NB4 (cell line): ENCODE measurements around the gene MAPK13.
"Not testable (repeated sequence)": the region's sequence is repeated elsewhere in the genome, so short reads cannot be mapped to it uniquely, and the experiment has no call there.

Source experiments
- DNase-seq: peaks from one replicate; pipeline ENCODE4 v3.0.0; 2010; ENCODE audit warnings: low read depth
- H3K4me3 ChIP-seq: one replicate; pipeline ENCODE4 v1.5.1; 2011; ENCODE audit warnings: mild to moderate bottlenecking, low read depth, low read length, moderate library complexity
- MYC ChIP-seq: IDR thresholded peaks from 2 replicates; pipeline ENCODE4 v1.6.1; 2011; ENCODE audit warnings: low read depth, low read length
- POLR2A ChIP-seq: IDR thresholded peaks from 2 replicates; pipeline ENCODE4 v1.6.1; 2011; ENCODE audit warnings: mild to moderate bottlenecking; ENCODE audit not compliant: insufficient read length; ENCODE audit errors: extremely low read depth
- TF ChIP-seq, protein P1 (sequence below): IDR thresholded peaks from one replicate; pipeline ENCODE4 v1.5.1; 2012; ENCODE audit warnings: low read depth, low read length
- TF ChIP-seq, protein P2 (sequence below): IDR thresholded peaks from 2 replicates; pipeline ENCODE4 v1.6.1; 2011; ENCODE audit warnings: low read depth, low read length

The MAPK13 gene

GRCh38 chr6:36129941-36130666 lies at the start of gene MAPK13:
Gene MAPK13, plus strand, starts transcription at chr6:36130513. Its CDS starts 70 bp downstream, at chr6:36130583.
- H3K4me3 ChIP-seq, result no peak within 1 kb of the TSS
- TF ChIP-seq, protein P1, sequence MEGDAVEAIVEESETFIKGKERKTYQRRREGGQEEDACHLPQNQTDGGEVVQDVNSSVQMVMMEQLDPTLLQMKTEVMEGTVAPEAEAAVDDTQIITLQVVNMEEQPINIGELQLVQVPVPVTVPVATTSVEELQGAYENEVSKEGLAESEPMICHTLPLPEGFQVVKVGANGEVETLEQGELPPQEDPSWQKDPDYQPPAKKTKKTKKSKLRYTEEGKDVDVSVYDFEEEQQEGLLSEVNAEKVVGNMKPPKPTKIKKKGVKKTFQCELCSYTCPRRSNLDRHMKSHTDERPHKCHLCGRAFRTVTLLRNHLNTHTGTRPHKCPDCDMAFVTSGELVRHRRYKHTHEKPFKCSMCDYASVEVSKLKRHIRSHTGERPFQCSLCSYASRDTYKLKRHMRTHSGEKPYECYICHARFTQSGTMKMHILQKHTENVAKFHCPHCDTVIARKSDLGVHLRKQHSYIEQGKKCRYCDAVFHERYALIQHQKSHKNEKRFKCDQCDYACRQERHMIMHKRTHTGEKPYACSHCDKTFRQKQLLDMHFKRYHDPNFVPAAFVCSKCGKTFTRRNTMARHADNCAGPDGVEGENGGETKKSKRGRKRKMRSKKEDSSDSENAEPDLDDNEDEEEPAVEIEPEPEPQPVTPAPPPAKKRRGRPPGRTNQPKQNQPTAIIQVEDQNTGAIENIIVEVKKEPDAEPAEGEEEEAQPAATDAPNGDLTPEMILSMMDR, result no peak
- TF ChIP-seq, protein P2, sequence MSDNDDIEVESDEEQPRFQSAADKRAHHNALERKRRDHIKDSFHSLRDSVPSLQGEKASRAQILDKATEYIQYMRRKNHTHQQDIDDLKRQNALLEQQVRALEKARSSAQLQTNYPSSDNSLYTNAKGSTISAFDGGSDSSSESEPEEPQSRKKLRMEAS, result no peak
- TF ChIP-seq POLR2A (no peak), MYC (no peak)
- no peak for DNase-seq

DNA sequence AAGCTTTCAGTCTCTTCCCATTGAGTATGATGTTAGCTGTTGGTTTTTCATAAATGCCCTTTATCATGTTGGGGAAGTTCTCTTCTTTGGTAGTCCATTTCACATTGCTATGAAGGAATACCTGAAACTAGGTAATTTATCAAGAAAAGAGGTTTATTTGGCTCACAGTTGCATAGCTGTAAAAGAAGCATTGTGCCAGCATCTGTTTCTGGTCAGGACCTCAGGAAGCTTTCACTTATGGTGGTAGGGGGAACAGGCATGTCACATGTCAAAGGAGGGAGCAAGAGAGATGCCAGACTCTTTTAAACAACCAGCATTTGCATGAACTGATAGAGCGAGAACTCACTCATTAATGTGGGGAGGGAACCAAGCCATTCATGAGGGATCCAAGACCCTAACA lies 48.0 kb upstream of the MAPK13 start:
- no peak overlapping the region for H3K4me3 ChIP-seq
- TF ChIP-seq, protein P2, result no peak
- TF ChIP-seq, protein P1, result no peak
- no peak for DNase-seq

GRCh38 chr6:36083446-36083845 lies 46.9 kb upstream of the MAPK13 start:
- DNase-seq, result no peak
- TF ChIP-seq, protein P2, result no peak
- no peak for TF ChIP-seq MYC
- TF ChIP-seq, protein P1, result no peak
- TF ChIP-seq POLR2A, result no peak
- H3K4me3 ChIP-seq, result no peak overlapping the region

- not testable (repeated sequence) for DNase-seq, H3K4me3 ChIP-seq
Observed at GRCh38 chr6:36088204-36088603, 42.1 kb upstream of the MAPK13 start.

- TF ChIP-seq, protein P2, result no peak
- TF ChIP-seq MYC (no peak), POLR2A (no peak)
- TF ChIP-seq, protein P1, result no peak
- no peak overlapping the region for H3K4me3 ChIP-seq
- DNase-seq, result no peak
Observed at GRCh38 chr6:36089048-36089447, 41.3 kb upstream of the MAPK13 start.

DNA sequence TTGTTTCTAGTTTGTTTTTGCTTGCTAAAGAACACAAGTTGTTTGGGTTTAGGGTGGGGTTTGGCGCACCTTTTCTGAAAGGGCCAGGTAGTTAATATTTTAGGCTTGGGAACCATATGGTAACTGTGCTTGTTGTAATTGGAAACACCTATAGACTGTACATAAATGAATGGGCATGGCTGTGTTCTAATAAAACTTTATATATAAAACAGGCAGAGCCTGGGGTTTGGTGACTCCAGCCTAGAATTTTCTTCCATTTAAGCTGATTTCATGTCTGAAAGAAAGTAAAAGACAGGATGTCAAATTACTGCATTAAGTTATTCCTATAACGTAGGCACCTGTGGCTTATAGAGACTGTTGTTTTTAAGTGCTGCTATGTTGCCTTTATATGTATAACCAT lies 36.1 kb upstream of the MAPK13 start:
- TF ChIP-seq, protein P2, result no peak
- no peak for DNase-seq
- H3K4me3 ChIP-seq, result no peak overlapping the region
